H1 (cell line): Measurements from ENCODE around the gene GLS.

Experiments
- EP300 ChIP-seq, 2 experiments: IDR thresholded peaks; 1 replicate in 1 of 2; 2 replicates in 1 of 2; pipeline ENCODE4 v1.6.1; 2011 to 2012; ENCODE audit warnings: low read depth in 2 of 2, low read length in 2 of 2, mild to moderate bottlenecking in 2 of 2, borderline replicate concordance in 1 of 2, inconsistent platforms in 1 of 2, moderate library complexity in 1 of 2
- MAFK ChIP-seq: IDR thresholded peaks from 2 replicates; pipeline ENCODE4 v1.6.1; 2012; ENCODE audit warnings: low read depth, mild to moderate bottlenecking, improper control_type of control experiment, low read length
- SRF ChIP-seq: IDR thresholded peaks from 2 replicates; pipeline ENCODE4 v1.6.1; 2011; ENCODE audit warnings: mild to moderate bottlenecking, low read depth, low read length, moderate library complexity
- ZNF274 ChIP-seq: IDR thresholded peaks from 2 replicates; pipeline ENCODE4 v1.7.0; 2012; ENCODE audit warnings: low read length, borderline replicate concordance; ENCODE audit errors: extremely low read depth
- TF ChIP-seq, protein P1 (sequence below): IDR thresholded peaks from 2 replicates; pipeline ENCODE4 v1.6.1; 2011; ENCODE audit warnings: low read length, improper control_type of control experiment

- no peak for TF ChIP-seq EP300 (IDR thresholded peaks at IDR 0.05; ENCODE audit: borderline replicate concordance in 1 of 2, low read depth in 2 of 2, low read length in 2 of 2)
- TF ChIP-seq ZNF274, result no peak
- TF ChIP-seq, protein P1, sequence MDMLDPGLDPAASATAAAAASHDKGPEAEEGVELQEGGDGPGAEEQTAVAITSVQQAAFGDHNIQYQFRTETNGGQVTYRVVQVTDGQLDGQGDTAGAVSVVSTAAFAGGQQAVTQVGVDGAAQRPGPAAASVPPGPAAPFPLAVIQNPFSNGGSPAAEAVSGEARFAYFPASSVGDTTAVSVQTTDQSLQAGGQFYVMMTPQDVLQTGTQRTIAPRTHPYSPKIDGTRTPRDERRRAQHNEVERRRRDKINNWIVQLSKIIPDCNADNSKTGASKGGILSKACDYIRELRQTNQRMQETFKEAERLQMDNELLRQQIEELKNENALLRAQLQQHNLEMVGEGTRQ, result no peak
- TF ChIP-seq MAFK, result no peak
- TF ChIP-seq SRF, result no peak
These were observed 895 bp upstream of the GLS start for GRCh38 chr2:190879474-190880377.
